T-helper 2 cell treated with Interferon-gamma antibody and Interleukin-4, amounts not matched to agents 5 μg/mL and 100 μg/mL, for 36 hours (primary cell): ENCODE measurements around the gene CAMK2A.

ENCODE experiments used
- DNase-seq: peaks from one replicate; pipeline ENCODE4 v3.0.0; 2021; ENCODE audit warnings: low spot score
- H3K27ac Mint-ChIP-seq: one replicate; pipeline ENCODE4 v1.8.0; 2021; ENCODE audit warnings: mild to moderate bottlenecking, mixed read lengths
- H3K27me3 Mint-ChIP-seq: one replicate; pipeline ENCODE4 v1.8.0; 2021; ENCODE audit warnings: low read depth, mixed read lengths
- H3K36me3 Mint-ChIP-seq: one replicate; pipeline ENCODE4 v1.8.0; 2021; ENCODE audit warnings: low read depth, mixed read lengths
- H3K4me1 Mint-ChIP-seq: one replicate; pipeline ENCODE4 v1.8.0; 2021; ENCODE audit warnings: low read depth, mixed read lengths
- H3K4me3 Mint-ChIP-seq: one replicate; pipeline ENCODE4 v1.8.0; 2022; ENCODE audit warnings: mild to moderate bottlenecking, moderate library complexity, mixed read lengths
- H3K9me3 Mint-ChIP-seq: one replicate; pipeline ENCODE4 v1.8.0; 2021; ENCODE audit warnings: mixed read lengths

The CAMK2A gene

GRCh38 chr5:150211156-150212030, 78.2 kb downstream of the CAMK2A start:
- DNase-seq, result no peak
- peaks cover 5% of the 10 kb centered on the region for H3K4me1 Mint-ChIP-seq
- H3K36me3 Mint-ChIP-seq, result no peaks in the 10 kb centered on the region
- H3K27ac Mint-ChIP-seq, result no peak overlapping the region
- H3K27me3 Mint-ChIP-seq, result peaks cover 14% of the 10 kb centered on the region
- no peak overlapping the region for H3K4me3 Mint-ChIP-seq
- no peaks in the 10 kb centered on the region for H3K9me3 Mint-ChIP-seq

GRCh38 chr5:150210644-150211043, 78.9 kb downstream of the CAMK2A start:
- DNase-seq, result no peak
- no peak overlapping the region for H3K4me3 Mint-ChIP-seq
- peaks cover 14% of the 10 kb centered on the region for H3K27me3 Mint-ChIP-seq
- H3K27ac Mint-ChIP-seq, result no peak overlapping the region
- no peaks in the 10 kb centered on the region for H3K9me3 Mint-ChIP-seq
- H3K4me1 Mint-ChIP-seq, result peaks cover 5% of the 10 kb centered on the region
- H3K36me3 Mint-ChIP-seq, result no peaks in the 10 kb centered on the region

GRCh38 chr5:150209099-150209635, 80.4 kb downstream of the CAMK2A start:
- Mint-ChIP-seq H3K36me3 (no peaks in the 10 kb centered on the region), H3K9me3 (no peaks in the 10 kb centered on the region), H3K27ac (no peak overlapping the region), H3K4me1 (peaks cover 5% of the 10 kb centered on the region), H3K27me3 (peaks cover 14% of the 10 kb centered on the region), H3K4me3 (no peak overlapping the region)
- DNase-seq, result peak; percentile 5

GRCh38 chr5:150208187-150209098, 81.1 kb downstream of the CAMK2A start:
- no peaks in the 10 kb centered on the region for H3K36me3 Mint-ChIP-seq
- no peak for DNase-seq
- no peak overlapping the region for H3K27ac Mint-ChIP-seq
- no peak overlapping the region for H3K4me3 Mint-ChIP-seq
- H3K27me3 Mint-ChIP-seq, result peaks cover 14% of the 10 kb centered on the region
- peaks cover 5% of the 10 kb centered on the region for H3K4me1 Mint-ChIP-seq
- H3K9me3 Mint-ChIP-seq, result no peaks in the 10 kb centered on the region

GRCh38 chr5:150206779-150207115, 82.8 kb downstream of the CAMK2A start:
- Mint-ChIP-seq H3K4me1 (peaks cover 5% of the 10 kb centered on the region), H3K36me3 (no peaks in the 10 kb centered on the region), H3K27ac (no peak overlapping the region), H3K4me3 (no peak overlapping the region), H3K27me3 (peaks cover 14% of the 10 kb centered on the region), H3K9me3 (no peaks in the 10 kb centered on the region)
- no peak for DNase-seq

- H3K4me3 Mint-ChIP-seq, result no peak overlapping the region
- H3K27me3 Mint-ChIP-seq, result peaks cover 14% of the 10 kb centered on the region
- H3K36me3 Mint-ChIP-seq, result no peaks in the 10 kb centered on the region
- no peaks in the 10 kb centered on the region for H3K9me3 Mint-ChIP-seq
- no peak overlapping the region for H3K27ac Mint-ChIP-seq
- peaks cover 5% of the 10 kb centered on the region for H3K4me1 Mint-ChIP-seq
- no peak for DNase-seq
These were observed 83.3 kb downstream of the CAMK2A start for GRCh38 chr5:150206098-150206778.

GRCh38 chr5:150204590-150204960, 85.0 kb downstream of the CAMK2A start:
- no peak for DNase-seq
- Mint-ChIP-seq H3K9me3 (no peaks in the 10 kb centered on the region), H3K36me3 (no peaks in the 10 kb centered on the region), H3K27ac (no peak overlapping the region), H3K27me3 (peaks cover 14% of the 10 kb centered on the region), H3K4me1 (peaks cover 5% of the 10 kb centered on the region), H3K4me3 (no peak overlapping the region)

- Mint-ChIP-seq H3K4me3 (no peak overlapping the region), H3K27ac (no peak overlapping the region), H3K4me1 (peaks cover 2% of the 10 kb centered on the region), H3K27me3 (peaks cover 14% of the 10 kb centered on the region), H3K9me3 (no peaks in the 10 kb centered on the region), H3K36me3 (no peaks in the 10 kb centered on the region)
- no peak for DNase-seq
These were observed 85.6 kb downstream of the CAMK2A start for GRCh38 chr5:150203832-150204589.

- Mint-ChIP-seq H3K27me3 (peaks cover 3% of the 10 kb centered on the region), H3K4me1 (no peaks in the 10 kb centered on the region), H3K36me3 (no peaks in the 10 kb centered on the region), H3K4me3 (no peak overlapping the region), H3K27ac (no peak overlapping the region), H3K9me3 (no peaks in the 10 kb centered on the region)
- no peak for DNase-seq
These were observed 87.1 kb downstream of the CAMK2A start for GRCh38 chr5:150202501-150202900.

- no peak overlapping the region for H3K27ac Mint-ChIP-seq
- no peaks in the 10 kb centered on the region for H3K27me3 Mint-ChIP-seq
These were observed 92.1 kb downstream of the CAMK2A start for GRCh38 chr5:150197476-150197875.

GRCh38 chr5:150196986-150197385, 92.6 kb downstream of the CAMK2A start:
- Mint-ChIP-seq H3K9me3 (no peaks in the 10 kb centered on the region), H3K36me3 (no peaks in the 10 kb centered on the region), H3K4me1 (no peaks in the 10 kb centered on the region), H3K27me3 (no peaks in the 10 kb centered on the region), H3K4me3 (no peak overlapping the region), H3K27ac (no peak overlapping the region)
- DNase-seq, result no peak

More at GRCh38 chr5:150197476-150197875, 92.1 kb downstream of the CAMK2A start:
- Mint-ChIP-seq H3K4me1 (no peaks in the 10 kb centered on the region), H3K9me3 (no peaks in the 10 kb centered on the region), H3K4me3 (no peak overlapping the region), H3K36me3 (no peaks in the 10 kb centered on the region)
- DNase-seq, result no peak

- Mint-ChIP-seq H3K36me3 (no peaks in the 10 kb centered on the region), H3K27me3 (peaks cover 2% of the 10 kb centered on the region), H3K4me3 (no peak overlapping the region), H3K4me1 (no peaks in the 10 kb centered on the region), H3K9me3 (no peaks in the 10 kb centered on the region), H3K27ac (no peak overlapping the region)
- DNase-seq, result no peak
These were observed 93.1 kb downstream of the CAMK2A start for GRCh38 chr5:150196514-150196913.
